Muscle layer of colon (tissue), 2 donors: ENCODE results near the gene SORCS2.

Experiments used
- H3K27ac ChIP-seq: one replicate; pipeline ENCODE4 v1.7.0; 2013; ENCODE audit warnings: low read depth, mild to moderate bottlenecking, low read length, moderate library complexity
- H3K27me3 ChIP-seq, 2 donors: one replicate each; pipeline ENCODE4 v1.7.0; 2013; ENCODE audit warnings: low read length in 2 of 2, mild to moderate bottlenecking in 2 of 2; ENCODE audit not compliant: insufficient read depth in 2 of 2, control insufficient read depth in 1 of 2
- H3K36me3 ChIP-seq: one replicate; pipeline ENCODE4 v1.7.0; 2013; ENCODE audit warnings: mild to moderate bottlenecking, low read length; ENCODE audit not compliant: insufficient read depth
- H3K4me1 ChIP-seq: one replicate; pipeline ENCODE4 v1.7.0; 2013; ENCODE audit warnings: mild to moderate bottlenecking, low read length; ENCODE audit not compliant: insufficient read depth
- H3K4me3 ChIP-seq, 2 donors: one replicate each; pipeline ENCODE4 v1.7.0; 2013; ENCODE audit warnings: low read length in 2 of 2, low read depth in 1 of 2, mild to moderate bottlenecking in 1 of 2, moderate library complexity in 1 of 2
- H3K9ac ChIP-seq: one replicate; pipeline ENCODE4 v1.7.0; 2013; ENCODE audit warnings: low read length
- H3K9me3 ChIP-seq: one replicate; pipeline ENCODE4 v1.7.0; 2013; ENCODE audit warnings: mild to moderate bottlenecking, low read length
- donor health status: abdominal sarcoma.
- donor health status: Adenocarcinoma of cecum.

The SORCS2 gene

DNA sequence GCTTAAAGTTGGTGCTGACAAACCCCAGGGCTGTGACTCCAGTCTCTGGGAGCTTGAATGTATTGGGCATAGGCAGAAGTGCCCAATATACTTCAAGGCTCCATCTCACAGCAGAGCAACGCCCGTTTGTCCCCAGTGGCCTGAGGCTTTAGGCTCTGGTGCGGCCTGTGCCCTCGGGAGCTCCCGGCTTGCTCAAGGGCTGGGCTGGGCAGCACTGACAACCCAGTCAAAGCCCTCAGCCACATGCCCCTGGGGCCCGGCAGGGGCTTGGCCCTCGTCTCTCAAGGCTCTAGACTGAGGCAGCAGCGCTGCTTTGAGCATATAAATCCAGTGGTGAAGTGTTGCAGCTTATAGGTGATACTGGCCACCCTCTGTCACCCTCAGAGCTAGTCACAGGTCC lies 543.6 kb downstream of the SORCS2 start:
- no peaks in the 10 kb centered on the region for H3K27me3 ChIP-seq
- no peaks in the 10 kb centered on the region for H3K4me1 ChIP-seq
- H3K36me3 ChIP-seq: no peaks in the 10 kb centered on the region
- H3K9ac ChIP-seq: no peak overlapping the region
- no peaks in the 10 kb centered on the region for H3K9me3 ChIP-seq
- no peak overlapping the region for H3K4me3 ChIP-seq
- H3K27ac ChIP-seq: no peak overlapping the region

DNA sequence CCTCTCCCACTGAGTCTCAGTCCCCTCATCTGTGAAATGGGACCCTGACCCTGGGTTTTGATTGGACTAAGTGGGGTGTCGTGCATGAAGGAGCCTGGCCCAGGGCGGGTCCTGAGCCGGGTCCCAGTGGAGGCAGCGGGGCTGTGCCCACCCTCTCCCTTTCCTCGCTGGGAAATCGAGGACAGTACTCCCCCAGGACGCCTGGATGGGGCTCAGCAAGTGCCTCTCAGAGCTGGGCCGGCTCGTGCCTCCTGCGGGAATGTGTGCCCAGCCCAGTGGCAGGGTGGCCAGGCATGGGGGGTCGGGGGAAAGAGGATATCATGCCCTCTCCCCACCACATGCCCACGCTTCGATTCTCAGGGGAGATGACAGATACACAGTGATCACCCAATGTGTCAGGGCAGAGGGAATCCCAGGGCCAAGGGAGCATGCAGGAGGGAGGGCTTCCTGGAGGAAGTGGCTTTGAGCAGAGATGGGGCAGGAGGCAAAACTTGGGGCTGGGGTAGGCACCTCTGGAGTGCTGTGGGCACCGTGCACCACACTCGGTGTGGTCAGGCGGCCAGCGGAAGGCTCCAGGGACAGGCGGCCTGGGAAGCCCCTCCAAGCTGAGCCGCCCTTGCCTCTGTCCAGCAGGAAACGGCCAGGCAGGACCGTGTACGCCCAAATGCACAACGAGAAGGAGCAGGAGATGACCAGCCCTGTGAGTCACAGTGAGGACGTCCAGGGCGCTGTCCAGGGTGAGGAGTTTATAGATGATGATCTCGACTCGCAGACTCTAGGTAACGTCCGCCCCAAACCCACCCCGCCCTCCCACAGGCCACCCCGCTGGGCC lies 544.3 kb downstream of the SORCS2 start:
- no peak overlapping the region for H3K27ac ChIP-seq
- H3K4me3 ChIP-seq: no peak overlapping the region
- H3K27me3 ChIP-seq: no peaks in the 10 kb centered on the region
- no peaks in the 10 kb centered on the region for H3K36me3 ChIP-seq
- H3K9ac ChIP-seq: no peak overlapping the region
- no peaks in the 10 kb centered on the region for H3K9me3 ChIP-seq
- H3K4me1 ChIP-seq: no peaks in the 10 kb centered on the region

DNA sequence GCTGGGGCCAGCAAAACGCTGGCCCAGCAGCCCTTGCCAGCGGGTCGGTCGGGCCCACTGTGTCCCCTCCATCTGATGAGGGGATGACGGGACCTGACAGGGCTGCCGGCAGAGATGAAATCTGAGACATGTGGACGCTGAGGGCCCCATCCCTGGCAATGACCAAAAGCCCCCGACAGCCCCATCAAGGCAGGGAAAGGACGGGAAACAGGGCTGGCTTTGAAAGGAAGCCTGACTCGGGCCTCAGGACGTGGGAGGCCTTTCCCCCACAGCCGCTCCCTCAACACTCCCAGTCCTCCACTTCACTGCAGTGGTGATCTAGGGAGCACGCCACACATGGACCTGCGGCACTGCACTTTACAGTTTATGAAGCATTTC lies 544.9 kb downstream of the SORCS2 start:
- no peaks in the 10 kb centered on the region for H3K36me3 ChIP-seq
- no peaks in the 10 kb centered on the region for H3K9me3 ChIP-seq
- no peak overlapping the region for H3K27ac ChIP-seq
- H3K9ac ChIP-seq: no peak overlapping the region
- H3K4me1 ChIP-seq: no peaks in the 10 kb centered on the region
- no peak overlapping the region for H3K4me3 ChIP-seq
- H3K27me3 ChIP-seq: no peaks in the 10 kb centered on the region

- H3K27ac ChIP-seq: no peak overlapping the region
- no peaks in the 10 kb centered on the region for H3K27me3 ChIP-seq
- H3K9me3 ChIP-seq: no peaks in the 10 kb centered on the region
- no peak overlapping the region for H3K9ac ChIP-seq
- no peaks in the 10 kb centered on the region for H3K36me3 ChIP-seq
- H3K4me1 ChIP-seq: peaks cover 2% of the 10 kb centered on the region
- H3K4me3 ChIP-seq: no peak overlapping the region
Measured at GRCh38 chr4:7737752-7738457, 545.6 kb downstream of the SORCS2 start.

- Histone ChIP-seq H3K4me3 (no peak overlapping the region), H3K9me3 (no peaks in the 10 kb centered on the region), H3K27me3 (no peaks in the 10 kb centered on the region), H3K9ac (no peak overlapping the region), H3K4me1 (peaks cover 8% of the 10 kb centered on the region), H3K36me3 (no peaks in the 10 kb centered on the region), H3K27ac (no peak overlapping the region)
Measured at GRCh38 chr4:7738458-7739076, 546.2 kb downstream of the SORCS2 start.

GRCh38 chr4:7739077-7739917 lies 547.0 kb downstream of the SORCS2 start:
- peaks cover 16% of the 10 kb centered on the region for H3K4me1 ChIP-seq
- H3K36me3 ChIP-seq: no peaks in the 10 kb centered on the region
- H3K9ac ChIP-seq: no peak overlapping the region
- no peak overlapping the region for H3K4me3 ChIP-seq
- no peaks in the 10 kb centered on the region for H3K27me3 ChIP-seq
- no peak overlapping the region for H3K27ac ChIP-seq
- H3K9me3 ChIP-seq: no peaks in the 10 kb centered on the region

- Histone ChIP-seq H3K36me3 (no peaks in the 10 kb centered on the region), H3K4me3 (no peak overlapping the region), H3K27me3 (no peaks in the 10 kb centered on the region)
Measured at GRCh38 chr4:7739918-7740865, 547.9 kb downstream of the SORCS2 start.

GRCh38 chr4:7740866-7741525 lies 548.7 kb downstream of the SORCS2 start:
- no peak overlapping the region for H3K27ac ChIP-seq
- no peak overlapping the region for H3K4me3 ChIP-seq
- no peaks in the 10 kb centered on the region for H3K27me3 ChIP-seq
- H3K9ac ChIP-seq: no peak overlapping the region
- H3K36me3 ChIP-seq: no peaks in the 10 kb centered on the region
- peaks cover 16% of the 10 kb centered on the region for H3K4me1 ChIP-seq
- H3K9me3 ChIP-seq: no peaks in the 10 kb centered on the region

More at GRCh38 chr4:7739918-7740865, 547.9 kb downstream of the SORCS2 start:
- no peaks in the 10 kb centered on the region for H3K9me3 ChIP-seq
- H3K27ac ChIP-seq: no peak overlapping the region
- peaks cover 16% of the 10 kb centered on the region for H3K4me1 ChIP-seq
- no peak overlapping the region for H3K9ac ChIP-seq

GRCh38 chr4:7741946-7742806 lies 549.8 kb downstream of the SORCS2 start:
- no peaks in the 10 kb centered on the region for H3K36me3 ChIP-seq
- H3K4me3 ChIP-seq: no peak overlapping the region
- H3K9ac ChIP-seq: no peak overlapping the region
- no peaks in the 10 kb centered on the region for H3K9me3 ChIP-seq
- H3K27ac ChIP-seq: no peak overlapping the region
- H3K27me3 ChIP-seq: no peaks in the 10 kb centered on the region
- peaks cover 16% of the 10 kb centered on the region for H3K4me1 ChIP-seq
